ENCODE results near the gene NRAP. TPM values are rescaled to one million over a fixed set of nuclear protein-coding genes. Genes with fewer than 3 reads are reported as not detected.

NRAP gene
- total and polyA plus RNA-seq, 2 experiments from 2014 or later: not detected

DNA sequence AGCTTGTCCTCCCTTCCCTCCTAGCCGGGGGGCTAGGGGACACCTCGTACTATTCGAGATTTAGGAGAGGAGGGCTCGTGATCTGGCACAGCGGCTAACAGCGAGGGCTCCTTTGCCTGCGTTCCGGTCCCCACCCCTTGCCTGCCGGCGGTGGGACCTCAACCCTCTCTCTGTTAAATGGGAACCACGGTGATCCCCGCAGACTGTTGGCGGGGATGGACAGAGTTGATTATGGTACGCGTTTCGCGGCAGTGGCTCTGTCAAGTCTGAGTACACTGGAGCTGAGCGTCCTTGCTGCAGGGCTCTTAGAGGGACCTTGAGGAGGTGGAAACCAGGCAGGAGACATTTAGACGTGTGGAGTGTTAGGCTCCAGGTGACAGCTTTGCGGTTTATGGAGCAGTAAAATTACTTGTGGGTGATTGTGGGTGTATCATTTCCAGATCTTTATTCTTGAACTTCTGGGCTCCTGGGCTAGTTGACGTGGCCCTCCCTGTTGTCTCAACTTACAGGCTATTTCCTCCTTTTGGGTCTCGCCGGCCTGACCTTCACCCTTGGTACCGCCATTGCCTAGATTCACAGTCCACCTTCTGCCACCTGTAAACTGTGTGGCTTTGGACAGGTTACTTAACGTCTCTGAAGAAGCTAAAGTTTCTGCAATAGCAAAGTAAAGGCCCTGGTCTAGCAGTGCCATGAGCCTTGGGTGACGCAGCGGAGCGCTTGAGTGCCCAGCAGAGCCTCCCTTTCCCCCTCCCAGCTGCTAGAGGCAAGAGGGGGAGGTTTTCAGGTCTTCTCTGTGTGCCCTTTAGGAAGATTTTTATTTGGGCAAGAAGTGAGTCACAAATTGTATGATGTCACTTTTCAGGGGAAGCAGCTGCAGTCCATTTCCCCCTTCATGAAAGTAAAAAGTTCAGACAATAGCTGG, 16.6 kb upstream of the NRAP start (continued):
- no peak for TF ChIP-seq POLR2AphosphoS5 (IDR thresholded peaks at IDR 0.05; ENCODE audit: low read depth)

DNA sequence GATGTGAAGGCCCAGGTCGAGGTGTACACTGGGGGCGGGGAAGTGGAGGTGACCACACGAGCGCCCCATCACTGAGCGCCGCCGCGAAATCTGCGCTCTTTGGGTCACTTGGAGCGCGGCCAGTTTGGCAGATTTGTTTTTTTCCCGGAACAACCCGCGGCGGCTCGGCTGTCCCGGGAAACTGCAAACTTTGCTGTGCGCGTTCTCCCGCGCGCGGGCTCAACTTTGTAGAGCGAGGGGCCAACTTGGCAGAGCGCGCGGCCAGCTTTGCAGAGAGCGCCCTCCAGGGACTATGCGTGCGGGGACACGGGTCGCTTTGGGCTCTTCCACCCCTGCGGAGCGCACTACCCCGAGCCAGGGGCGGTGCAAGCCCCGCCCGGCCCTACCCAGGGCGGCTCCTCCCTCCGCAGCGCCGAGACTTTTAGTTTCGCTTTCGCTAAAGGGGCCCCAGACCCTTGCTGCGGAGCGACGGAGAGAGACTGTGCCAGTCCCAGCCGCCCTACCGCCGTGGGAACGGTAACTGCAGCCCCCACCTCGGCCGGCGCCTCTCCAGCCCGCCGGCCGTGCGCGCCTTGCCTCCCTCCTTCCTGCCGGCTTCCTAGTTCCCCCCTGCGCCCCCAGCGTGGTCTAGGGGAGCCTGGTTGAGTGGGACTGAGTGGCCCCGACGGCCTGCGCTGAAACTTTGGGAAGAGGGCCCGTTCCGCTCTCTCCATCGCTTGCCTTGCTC, 15.8 kb upstream of the NRAP start, which contains the start of gene CASP7:
CASP7 (plus strand) TSS at position 450 of the 727 bp plus-strand sequence. CDS start 17,582 bp downstream, outside the sequence.
- H3K9me2 ChIP-seq (ENCODE audit: insufficient read depth): no peaks in the 10 kb centered on the region
- peaks cover 14% of the 10 kb centered on the region for H3K27me3 ChIP-seq (ENCODE audit: insufficient read depth)
- TF ChIP-seq, protein P1, sequence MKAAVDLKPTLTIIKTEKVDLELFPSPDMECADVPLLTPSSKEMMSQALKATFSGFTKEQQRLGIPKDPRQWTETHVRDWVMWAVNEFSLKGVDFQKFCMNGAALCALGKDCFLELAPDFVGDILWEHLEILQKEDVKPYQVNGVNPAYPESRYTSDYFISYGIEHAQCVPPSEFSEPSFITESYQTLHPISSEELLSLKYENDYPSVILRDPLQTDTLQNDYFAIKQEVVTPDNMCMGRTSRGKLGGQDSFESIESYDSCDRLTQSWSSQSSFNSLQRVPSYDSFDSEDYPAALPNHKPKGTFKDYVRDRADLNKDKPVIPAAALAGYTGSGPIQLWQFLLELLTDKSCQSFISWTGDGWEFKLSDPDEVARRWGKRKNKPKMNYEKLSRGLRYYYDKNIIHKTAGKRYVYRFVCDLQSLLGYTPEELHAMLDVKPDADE (IDR thresholded peaks at IDR 0.05): no peak
- TF ChIP-seq CTCF (conservative IDR thresholded peaks at IDR 0.05; ENCODE audit: low read depth in 2 of 2) (peak in 1 of 2 experiments; percentile 67; a peak in 2 of 4 replicates), POLR2AphosphoS5 (IDR thresholded peaks at IDR 0.05; ENCODE audit: low read depth) (peak; percentile 58)
- ATAC-seq (peak; percentile 94), DNase-seq (ENCODE audit: low spot score) (peak; percentile 92)
- Mint-ChIP-seq H3K36me3 (ENCODE audit: low read depth) (peaks cover 7% of the 10 kb centered on the region; the same call in 1 of the 3 replicates), H3K27me3 (ENCODE audit: insufficient read depth, low read depth, poor library complexity) (peaks cover 9% of the 10 kb centered on the region), H3K27ac (peak within 1 kb of the TSS; percentile 38), H3K9me3 (no peaks in the 10 kb centered on the region), H3K4me1 (peaks cover 10% of the 10 kb centered on the region; the same call in 1 of the 3 replicates), H3K4me3 (peak within 1 kb of the TSS; percentile 89)
- peaks cover 8% of the 10 kb centered on the region; the same call in 1 of the 2 replicates for H3K4me1 ChIP-seq (ENCODE audit: insufficient read depth)
- peaks cover 9% of the 10 kb centered on the region; the same call in 1 of the 2 replicates for H4K20me1 ChIP-seq (replicated peaks; ENCODE audit: insufficient read depth)
- peak within 1 kb of the TSS; percentile 98 for H3K4me3 ChIP-seq
- H3F3A ChIP-seq (replicated peaks; ENCODE audit: low read depth): no peaks in the 10 kb centered on the region
- H3K4me2 ChIP-seq: peak within 1 kb of the TSS; percentile 98
- H2AFZ ChIP-seq: peak within 1 kb of the TSS; percentile 100
- H3K79me2 ChIP-seq (replicated peaks; ENCODE audit: insufficient read depth): peaks cover 6% of the 10 kb centered on the region; the same call in 1 of the 2 replicates
- H3K36me3 ChIP-seq (ENCODE audit: insufficient read depth): no peaks in the 10 kb centered on the region
- peak within 1 kb of the TSS; percentile 74; the same call in 1 of the 2 replicates for H3K27ac ChIP-seq (ENCODE audit: low read depth)

DNA sequence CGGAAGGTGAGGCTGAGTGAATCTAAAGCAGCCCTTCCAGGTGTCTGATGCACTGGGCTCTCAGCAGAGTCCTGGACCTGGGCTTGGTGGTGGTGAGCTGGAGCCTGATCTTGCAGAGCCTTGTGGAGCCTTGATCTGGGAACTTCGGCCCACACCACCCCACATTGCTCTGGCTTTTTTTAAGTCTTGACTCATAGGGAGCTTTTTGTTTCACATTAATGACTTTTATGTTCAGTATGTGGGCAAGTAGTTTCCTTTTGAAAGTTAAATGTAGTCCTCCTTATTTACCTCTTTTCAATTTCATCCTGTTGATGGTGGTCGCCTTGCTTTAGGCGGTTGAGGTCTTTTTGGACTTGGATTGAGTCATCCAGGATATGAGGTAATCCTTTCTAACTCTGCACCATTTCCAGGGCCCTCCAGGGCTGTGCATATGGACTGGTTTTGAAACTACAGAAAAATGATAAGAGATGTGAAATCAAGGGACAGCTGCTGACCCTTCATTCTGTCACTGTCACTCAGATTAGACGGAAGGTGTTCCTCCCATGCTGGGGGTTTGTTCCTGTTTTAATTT, 2.9 kb upstream of the NRAP start:
- H3K4me1 Mint-ChIP-seq: no peaks in the 10 kb centered on the region; the same call in 2 of the 3 replicates
- DNase-seq (ENCODE audit: low spot score) (no peak), ATAC-seq (no peak)
- no peak overlapping the region for H3K4me2 ChIP-seq
- H3K27ac Mint-ChIP-seq: no peak overlapping the region
- no peaks in the 10 kb centered on the region for H3F3A ChIP-seq (replicated peaks; ENCODE audit: low read depth)
- H3K27ac ChIP-seq (ENCODE audit: low read depth): no peak overlapping the region
- H3K9me3 Mint-ChIP-seq: peaks cover 12% of the 10 kb centered on the region; the same call in 2 of the 3 replicates
- no peaks in the 10 kb centered on the region for H3K79me2 ChIP-seq (replicated peaks; ENCODE audit: insufficient read depth)
- no peaks in the 10 kb centered on the region for H4K20me1 ChIP-seq (replicated peaks; ENCODE audit: insufficient read depth)
- peaks cover 1% of the 10 kb centered on the region for H3K27me3 Mint-ChIP-seq (ENCODE audit: insufficient read depth, low read depth, poor library complexity)
- no peaks in the 10 kb centered on the region for H3K36me3 ChIP-seq (ENCODE audit: insufficient read depth)
- no peak overlapping the region for H3K4me3 Mint-ChIP-seq
- no peaks in the 10 kb centered on the region for H3K27me3 ChIP-seq (ENCODE audit: insufficient read depth)
- H3K4me3 ChIP-seq: no peak overlapping the region
- no peak overlapping the region for H2AFZ ChIP-seq
- H3K36me3 Mint-ChIP-seq (ENCODE audit: low read depth): no peaks in the 10 kb centered on the region; the same call in 2 of the 3 replicates
- no peaks in the 10 kb centered on the region for H3K4me1 ChIP-seq (ENCODE audit: insufficient read depth)
- H3K9me2 ChIP-seq (ENCODE audit: insufficient read depth): peaks cover 12% of the 10 kb centered on the region; the same call in 1 of the 2 replicates
- TF ChIP-seq POLR2AphosphoS5 (IDR thresholded peaks at IDR 0.05; ENCODE audit: low read depth): no peak
- no peak for TF ChIP-seq ZNF114 (CRISPR knock-in tag; IDR thresholded peaks at IDR 0.05)
- TF ChIP-seq CTCF (conservative IDR thresholded peaks at IDR 0.05; ENCODE audit: low read depth in 2 of 2): no peak
- no peak for TF ChIP-seq NANOG (IDR thresholded peaks at IDR 0.05; ENCODE audit: borderline replicate concordance)
- no peak for TF ChIP-seq EZH2 (IDR thresholded peaks at IDR 0.05; ENCODE audit: low read depth, unreplicated experiment)
- TF ChIP-seq, protein P2, sequence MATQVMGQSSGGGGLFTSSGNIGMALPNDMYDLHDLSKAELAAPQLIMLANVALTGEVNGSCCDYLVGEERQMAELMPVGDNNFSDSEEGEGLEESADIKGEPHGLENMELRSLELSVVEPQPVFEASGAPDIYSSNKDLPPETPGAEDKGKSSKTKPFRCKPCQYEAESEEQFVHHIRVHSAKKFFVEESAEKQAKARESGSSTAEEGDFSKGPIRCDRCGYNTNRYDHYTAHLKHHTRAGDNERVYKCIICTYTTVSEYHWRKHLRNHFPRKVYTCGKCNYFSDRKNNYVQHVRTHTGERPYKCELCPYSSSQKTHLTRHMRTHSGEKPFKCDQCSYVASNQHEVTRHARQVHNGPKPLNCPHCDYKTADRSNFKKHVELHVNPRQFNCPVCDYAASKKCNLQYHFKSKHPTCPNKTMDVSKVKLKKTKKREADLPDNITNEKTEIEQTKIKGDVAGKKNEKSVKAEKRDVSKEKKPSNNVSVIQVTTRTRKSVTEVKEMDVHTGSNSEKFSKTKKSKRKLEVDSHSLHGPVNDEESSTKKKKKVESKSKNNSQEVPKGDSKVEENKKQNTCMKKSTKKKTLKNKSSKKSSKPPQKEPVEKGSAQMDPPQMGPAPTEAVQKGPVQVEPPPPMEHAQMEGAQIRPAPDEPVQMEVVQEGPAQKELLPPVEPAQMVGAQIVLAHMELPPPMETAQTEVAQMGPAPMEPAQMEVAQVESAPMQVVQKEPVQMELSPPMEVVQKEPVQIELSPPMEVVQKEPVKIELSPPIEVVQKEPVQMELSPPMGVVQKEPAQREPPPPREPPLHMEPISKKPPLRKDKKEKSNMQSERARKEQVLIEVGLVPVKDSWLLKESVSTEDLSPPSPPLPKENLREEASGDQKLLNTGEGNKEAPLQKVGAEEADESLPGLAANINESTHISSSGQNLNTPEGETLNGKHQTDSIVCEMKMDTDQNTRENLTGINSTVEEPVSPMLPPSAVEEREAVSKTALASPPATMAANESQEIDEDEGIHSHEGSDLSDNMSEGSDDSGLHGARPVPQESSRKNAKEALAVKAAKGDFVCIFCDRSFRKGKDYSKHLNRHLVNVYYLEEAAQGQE (IDR thresholded peaks at IDR 0.05; ENCODE audit: unreplicated experiment): no peak

All from GM23338 (cell line).